Activated naive CD4-positive, alpha-beta T cell treated with anti-CD3 and anti-CD28 coated beads, Interleukin-2, amount 50 U/mL, for 24 hours (primary cell): ENCODE measurements around the gene AP3S2.
"Not testable (repeated sequence)": the region's sequence is repeated elsewhere in the genome, so short reads cannot be mapped to it uniquely, and the experiment has no call there.

Source experiments
- H3K27ac Mint-ChIP-seq: one replicate; pipeline ENCODE4 v1.8.0; 2021; ENCODE audit warnings: mild to moderate bottlenecking, mixed read lengths
- H3K27me3 Mint-ChIP-seq: one replicate; pipeline ENCODE4 v1.8.0; 2021; ENCODE audit warnings: mixed read lengths
- H3K36me3 Mint-ChIP-seq: one replicate; pipeline ENCODE4 v1.8.0; 2021; ENCODE audit warnings: mixed read lengths
- H3K4me1 Mint-ChIP-seq: one replicate; pipeline ENCODE4 v1.8.0; 2021; ENCODE audit warnings: mixed read lengths
- H3K4me3 Mint-ChIP-seq: one replicate; pipeline ENCODE4 v1.8.0; 2021; ENCODE audit warnings: mild to moderate bottlenecking, mixed read lengths
- H3K9me3 Mint-ChIP-seq: one replicate; pipeline ENCODE4 v1.8.0; 2021; ENCODE audit warnings: mixed read lengths

AP3S2 gene

GRCh38 chr15:89836267-89837133 lies 57.3 kb downstream of the AP3S2 start:
- no peak overlapping the region for H3K4me3 Mint-ChIP-seq
- peak overlapping the region; percentile 38 for H3K27ac Mint-ChIP-seq
- H3K27me3 Mint-ChIP-seq = no peaks in the 10 kb centered on the region
- no peaks in the 10 kb centered on the region for H3K9me3 Mint-ChIP-seq
- no peaks in the 10 kb centered on the region for H3K4me1 Mint-ChIP-seq
- H3K36me3 Mint-ChIP-seq = peaks cover 10% of the 10 kb centered on the region

- Mint-ChIP-seq H3K36me3 (peaks cover 10% of the 10 kb centered on the region), H3K4me1 (no peaks in the 10 kb centered on the region), H3K4me3 (no peak overlapping the region), H3K27ac (no peak overlapping the region), H3K27me3 (no peaks in the 10 kb centered on the region), H3K9me3 (no peaks in the 10 kb centered on the region)
These were observed 58.6 kb downstream of the AP3S2 start for GRCh38 chr15:89835176-89835564.

GRCh38 chr15:89834465-89835175 lies 59.2 kb downstream of the AP3S2 start:
- not testable (repeated sequence) for H3K27ac Mint-ChIP-seq, H3K36me3 Mint-ChIP-seq, H3K4me1 Mint-ChIP-seq, H3K27me3 Mint-ChIP-seq, H3K4me3 Mint-ChIP-seq, H3K9me3 Mint-ChIP-seq

DNA sequence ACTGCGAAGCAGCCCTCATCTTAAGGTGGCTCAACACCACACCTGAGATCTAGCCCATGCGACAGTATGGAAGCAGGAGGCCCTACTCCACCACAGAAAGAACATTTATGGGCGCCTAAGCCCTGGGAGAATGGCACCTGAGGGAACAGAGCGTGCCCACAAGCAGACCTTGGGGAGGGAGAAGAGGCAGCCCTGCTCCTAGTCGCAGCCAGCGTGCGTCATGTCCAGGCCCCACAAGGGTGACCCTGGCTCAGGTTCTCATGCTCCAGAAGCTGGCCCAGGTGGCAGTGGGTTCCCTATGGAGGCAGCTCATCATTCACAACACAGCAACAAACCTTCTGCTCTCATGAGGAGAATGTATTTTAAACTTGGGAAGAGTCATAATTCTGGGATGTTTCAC lies 59.8 kb downstream of the AP3S2 start:
- Mint-ChIP-seq H3K4me3 (no peak overlapping the region), H3K36me3 (peaks cover 10% of the 10 kb centered on the region), H3K27ac (no peak overlapping the region), H3K27me3 (no peaks in the 10 kb centered on the region), H3K9me3 (no peaks in the 10 kb centered on the region), H3K4me1 (no peaks in the 10 kb centered on the region)

GRCh38 chr15:89830639-89831038 lies 63.2 kb downstream of the AP3S2 start:
- Mint-ChIP-seq H3K4me3 (no peak overlapping the region), H3K9me3 (no peaks in the 10 kb centered on the region), H3K36me3 (peaks cover 6% of the 10 kb centered on the region), H3K4me1 (no peaks in the 10 kb centered on the region), H3K27ac (no peak overlapping the region), H3K27me3 (no peaks in the 10 kb centered on the region)

DNA sequence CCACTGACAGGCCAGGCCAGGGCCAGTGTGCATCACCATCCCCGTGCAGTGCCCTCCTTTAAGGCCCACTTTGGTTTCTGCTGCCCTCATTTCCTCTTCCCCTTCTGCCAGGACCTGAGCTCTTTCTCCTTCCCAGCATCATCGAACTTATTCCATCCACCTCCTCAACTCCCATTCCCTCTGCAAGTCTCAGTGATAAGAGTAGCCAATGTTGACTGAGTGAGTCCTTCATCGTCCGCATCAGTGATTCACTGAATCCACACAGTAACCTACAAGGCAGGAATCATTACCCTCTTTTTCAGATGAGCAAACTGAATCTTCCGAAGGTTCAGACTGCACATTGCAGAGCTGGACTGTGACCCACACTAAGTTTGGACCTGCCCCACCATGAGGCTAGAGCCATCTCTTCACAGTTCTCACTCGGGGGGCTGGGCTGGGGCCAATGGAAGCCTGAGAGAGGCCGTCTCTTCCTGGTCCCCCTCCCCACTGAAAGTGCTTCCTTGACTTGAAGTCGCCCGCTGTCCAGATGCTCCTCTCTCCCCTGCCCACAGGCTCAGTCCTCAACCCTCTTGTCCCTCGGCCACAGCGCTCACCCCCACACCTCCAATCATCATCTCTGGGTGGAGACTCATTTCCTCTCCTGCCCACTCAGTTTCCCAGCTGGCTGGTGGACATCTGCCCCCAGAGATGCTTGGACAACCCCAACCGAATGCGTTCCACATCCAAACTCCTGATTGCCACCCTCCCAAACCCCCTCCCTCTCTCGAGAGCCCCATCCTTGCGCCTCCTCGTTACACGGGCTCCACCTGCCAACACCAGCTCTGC lies 64.0 kb downstream of the AP3S2 start:
- Mint-ChIP-seq H3K4me1 (no peaks in the 10 kb centered on the region), H3K27me3 (no peaks in the 10 kb centered on the region), H3K36me3 (peaks cover 5% of the 10 kb centered on the region), H3K9me3 (no peaks in the 10 kb centered on the region), H3K27ac (peak overlapping the region; percentile 27), H3K4me3 (no peak overlapping the region)

- Mint-ChIP-seq H3K9me3 (no peaks in the 10 kb centered on the region), H3K36me3 (peaks cover 5% of the 10 kb centered on the region), H3K4me1 (no peaks in the 10 kb centered on the region), H3K27ac (no peak overlapping the region), H3K27me3 (no peaks in the 10 kb centered on the region), H3K4me3 (no peak overlapping the region)
These were observed 64.6 kb downstream of the AP3S2 start for GRCh38 chr15:89829161-89829560.

DNA sequence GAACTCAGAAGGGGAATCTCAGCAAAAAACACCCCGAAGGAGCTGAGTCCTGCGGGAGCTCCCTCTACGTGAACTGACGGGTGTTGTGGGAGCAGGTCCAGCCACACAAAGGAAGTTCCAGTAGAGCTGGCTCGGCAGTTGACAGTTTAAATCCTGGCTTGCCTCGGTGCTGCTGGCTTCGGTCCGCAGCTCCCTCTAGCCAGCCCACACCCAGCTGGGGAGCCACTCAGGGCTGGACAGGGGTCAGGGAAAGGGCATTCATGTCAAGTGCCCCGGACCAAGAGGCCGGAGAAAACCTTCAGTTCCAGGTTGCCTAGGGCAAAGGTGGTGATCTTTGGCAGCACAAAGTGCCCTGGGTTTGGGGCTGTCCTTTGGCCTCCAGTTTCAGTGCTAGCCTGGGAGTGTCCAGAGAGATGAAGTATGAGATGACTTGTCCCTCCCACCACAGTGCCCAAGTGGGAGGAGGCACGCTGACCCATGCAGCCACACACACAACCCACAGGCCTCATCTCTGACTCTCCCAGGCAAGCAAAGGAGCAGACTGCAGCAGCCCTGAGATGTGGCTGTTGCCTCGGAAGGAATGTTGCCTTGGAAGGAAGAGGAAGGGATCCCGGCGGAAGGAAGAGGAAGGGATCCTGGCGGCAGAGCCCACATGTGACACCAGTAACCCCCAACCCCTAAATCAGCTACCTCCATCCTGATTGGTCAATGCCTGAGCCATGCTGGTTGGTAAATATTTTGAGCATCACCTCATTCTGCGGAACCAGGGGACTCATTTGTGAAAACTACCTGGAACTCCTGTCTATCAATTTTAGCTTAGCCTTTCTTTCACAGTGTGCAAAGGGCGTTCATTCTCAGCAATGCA lies 65.3 kb downstream of the AP3S2 start:
- no peak overlapping the region for H3K27ac Mint-ChIP-seq
- no peaks in the 10 kb centered on the region for H3K27me3 Mint-ChIP-seq
- no peak overlapping the region for H3K4me3 Mint-ChIP-seq
- no peaks in the 10 kb centered on the region for H3K9me3 Mint-ChIP-seq
- peaks cover 4% of the 10 kb centered on the region for H3K36me3 Mint-ChIP-seq
- no peaks in the 10 kb centered on the region for H3K4me1 Mint-ChIP-seq

DNA sequence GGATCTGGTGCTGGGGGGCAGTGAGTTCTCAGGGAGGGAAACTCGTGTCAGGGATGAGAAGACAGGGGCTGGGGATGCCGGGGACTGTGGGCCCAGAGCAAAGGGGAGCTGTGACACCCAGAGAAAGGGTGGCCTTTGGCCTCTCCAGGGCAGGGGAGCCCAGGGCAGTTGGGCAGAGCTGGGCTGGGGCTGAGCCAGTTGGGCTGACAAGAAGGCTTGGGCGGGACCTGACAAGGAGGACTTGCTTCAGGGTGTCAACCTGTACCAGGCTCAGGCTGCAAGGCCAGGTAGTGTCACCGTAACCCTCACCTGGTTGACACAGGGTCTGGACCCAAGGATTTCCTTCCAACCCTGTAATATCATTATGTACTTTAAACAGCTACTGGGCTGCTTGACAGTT lies 66.0 kb downstream of the AP3S2 start:
- Mint-ChIP-seq H3K4me3 (no peak overlapping the region), H3K27ac (no peak overlapping the region), H3K9me3 (no peaks in the 10 kb centered on the region), H3K36me3 (no peaks in the 10 kb centered on the region), H3K4me1 (no peaks in the 10 kb centered on the region), H3K27me3 (no peaks in the 10 kb centered on the region)

- peaks cover 3% of the 10 kb centered on the region for H3K27me3 Mint-ChIP-seq
- H3K4me1 Mint-ChIP-seq = no peaks in the 10 kb centered on the region
- H3K27ac Mint-ChIP-seq = peak overlapping the region; percentile 23
- no peaks in the 10 kb centered on the region for H3K9me3 Mint-ChIP-seq
- H3K36me3 Mint-ChIP-seq = no peaks in the 10 kb centered on the region
- H3K4me3 Mint-ChIP-seq = no peak overlapping the region
These were observed 66.8 kb downstream of the AP3S2 start for GRCh38 chr15:89826671-89827655.

GRCh38 chr15:89825271-89825940 lies 68.4 kb downstream of the AP3S2 start:
- Mint-ChIP-seq H3K27ac (no peak overlapping the region), H3K9me3 (no peaks in the 10 kb centered on the region), H3K4me1 (no peaks in the 10 kb centered on the region), H3K36me3 (no peaks in the 10 kb centered on the region), H3K4me3 (no peak overlapping the region), H3K27me3 (peaks cover 5% of the 10 kb centered on the region)

DNA sequence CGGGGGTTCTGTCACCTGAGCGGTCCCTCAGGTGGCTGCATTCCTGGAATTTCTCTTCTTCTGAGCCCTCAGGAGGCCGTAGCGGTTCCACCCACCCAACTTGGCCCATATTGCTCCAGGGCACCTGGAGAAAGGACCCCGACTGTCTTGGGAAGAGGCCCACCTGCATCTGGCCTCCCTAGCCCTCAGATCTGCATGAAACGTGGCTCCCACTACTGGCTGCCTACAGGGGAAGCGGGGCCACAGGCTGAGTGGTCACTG lies 69.3 kb downstream of the AP3S2 start:
- Mint-ChIP-seq H3K27ac (no peak overlapping the region), H3K4me1 (no peaks in the 10 kb centered on the region), H3K36me3 (no peaks in the 10 kb centered on the region), H3K27me3 (peaks cover 5% of the 10 kb centered on the region), H3K4me3 (no peak overlapping the region), H3K9me3 (no peaks in the 10 kb centered on the region)

DNA sequence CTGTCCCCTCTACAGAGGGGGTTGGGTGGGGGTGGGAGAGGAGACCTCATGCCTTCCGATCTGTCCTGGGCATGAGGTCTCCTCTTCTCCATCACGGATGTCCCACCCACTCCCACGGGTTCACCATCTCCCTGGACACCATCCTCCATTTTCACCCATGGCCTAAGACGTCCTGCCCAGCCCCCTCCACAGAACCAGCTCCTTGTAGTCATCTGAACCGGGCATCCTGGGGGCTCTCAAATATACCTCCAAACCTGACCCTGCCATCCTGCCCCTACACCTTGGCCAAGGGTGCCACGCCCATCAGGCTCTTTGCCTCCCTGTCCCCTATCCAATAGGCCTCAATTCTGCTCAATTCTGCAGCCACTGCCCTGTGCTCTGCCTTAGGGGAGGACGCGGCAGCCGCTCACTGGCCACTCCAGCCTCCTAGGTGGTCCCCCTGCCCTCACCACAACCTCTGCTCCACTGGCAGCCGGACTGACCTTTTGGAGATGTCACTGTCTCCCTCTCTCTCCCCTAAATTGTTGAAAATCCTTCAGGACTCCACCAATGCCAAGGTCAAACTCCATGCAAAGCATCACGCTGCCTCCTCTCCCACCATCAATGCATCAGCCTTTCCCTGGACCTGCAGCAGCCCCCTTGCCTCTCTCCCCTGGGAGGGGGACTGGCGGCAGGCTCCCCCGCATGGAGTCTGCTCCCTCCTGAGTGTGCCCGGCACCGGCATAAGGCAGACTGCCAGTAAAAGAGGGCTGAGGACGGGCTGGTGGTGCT lies 69.8 kb downstream of the AP3S2 start:
- no peak overlapping the region for H3K27ac Mint-ChIP-seq
- H3K9me3 Mint-ChIP-seq = no peaks in the 10 kb centered on the region
- no peaks in the 10 kb centered on the region for H3K36me3 Mint-ChIP-seq
- no peak overlapping the region for H3K4me3 Mint-ChIP-seq
- H3K27me3 Mint-ChIP-seq = peaks cover 7% of the 10 kb centered on the region
- no peaks in the 10 kb centered on the region for H3K4me1 Mint-ChIP-seq
